Loucy (cell line): Measurements from ENCODE around the gene PHF5A.

ENCODE experiments used
- H2AFZ ChIP-seq: fragments of 200-600 bp; sonication (generic); 2 replicates; pipeline ENCODE4 v1.6.0; 2016; ENCODE audit warnings: antibody characterized with exemption, mild to moderate bottlenecking, low read length, moderate library complexity
- H3F3A ChIP-seq: fragments of 200-600 bp; 2 replicates; pipeline ENCODE4 v1.6.0; 2016; ENCODE audit warnings: antibody characterized with exemption, low read depth, mild to moderate bottlenecking
- H3K27me3 ChIP-seq: fragments of 200-600 bp; sonication (generic); 2 replicates; pipeline ENCODE4 v1.6.1; 2014; ENCODE audit warnings: low read length, mild to moderate bottlenecking; ENCODE audit not compliant: insufficient read depth, poor library complexity, severe bottlenecking
- H3K36me3 ChIP-seq: fragments of 200-600 bp; sonication (generic); 2 replicates; pipeline ENCODE4 v1.6.1; 2016; ENCODE audit warnings: low read length; ENCODE audit not compliant: insufficient read depth
- H3K4me1 ChIP-seq: fragments of 200-600 bp; sonication (generic); 2 replicates; pipeline ENCODE4 v1.5.1; 2014; ENCODE audit warnings: low read length, mild to moderate bottlenecking; ENCODE audit not compliant: insufficient read depth, poor library complexity, severe bottlenecking
- H3K4me2 ChIP-seq: fragments of 200-600 bp; sonication (generic); 2 replicates; pipeline ENCODE4 v1.6.0; 2014; ENCODE audit warnings: antibody characterized with exemption, low read length, low read depth, mild to moderate bottlenecking; ENCODE audit not compliant: poor library complexity, severe bottlenecking
- H3K4me3 ChIP-seq: fragments of 200-600 bp; sonication (generic); 2 replicates; pipeline ENCODE4 v1.5.1; 2014; ENCODE audit warnings: low read length, mild to moderate bottlenecking, mixed read lengths; ENCODE audit not compliant: poor library complexity, severe bottlenecking
- H3K79me2 ChIP-seq: fragments of 200-600 bp; sonication (generic); 2 replicates; pipeline ENCODE4 v1.6.1; 2014; ENCODE audit warnings: low read length; ENCODE audit not compliant: insufficient read depth
- H3K9ac ChIP-seq: fragments of 200-600 bp; sonication (generic); 2 replicates; pipeline ENCODE4 v1.6.0; 2014; ENCODE audit warnings: mild to moderate bottlenecking, low read depth, low read length, moderate library complexity; ENCODE audit not compliant: poor library complexity, severe bottlenecking
- H3K9me2 ChIP-seq: fragments of 200-600 bp; sonication (generic); replicated peaks from 2 replicates; pipeline ENCODE4 v1.6.1; 2016; ENCODE audit warnings: low read depth, low read length, mixed read lengths
- H3K9me3 ChIP-seq: fragments of 200-600 bp; sonication (generic); 2 replicates; pipeline ENCODE4 v1.6.1; 2014; ENCODE audit warnings: mild to moderate bottlenecking, antibody characterized with exemption, low read length, low read depth; ENCODE audit not compliant: insufficient read depth
- H4K20me1 ChIP-seq: fragments of 200-600 bp; sonication (generic); 2 replicates; pipeline ENCODE4 v1.6.0; 2014; ENCODE audit warnings: antibody characterized with exemption, low read length, mild to moderate bottlenecking; ENCODE audit not compliant: insufficient read depth, poor library complexity, severe bottlenecking
- CTCF ChIP-seq: fragments of 200-600 bp; sonication (generic); conservative IDR thresholded peaks from 2 replicates; pipeline ENCODE4 v1.5.1; 2014; ENCODE audit warnings: mild to moderate bottlenecking, antibody characterized with exemption, low read length
- EZH2phosphoT487 ChIP-seq: fragments of 200-600 bp; IDR thresholded peaks from 2 replicates; pipeline ENCODE4 v1.6.1; 2018; ENCODE audit warnings: antibody characterized with exemption, mild to moderate bottlenecking, moderate library complexity, borderline replicate concordance

PHF5A gene

GRCh38 chr22:41501209-41501608 is 32.7 kb upstream of the PHF5A start:
- no peak overlapping the region for H3K4me3 ChIP-seq
- peak; percentile 57 for TF ChIP-seq CTCF
- no peak for TF ChIP-seq EZH2phosphoT487
- H3K9ac ChIP-seq, result no peak overlapping the region
- no peak overlapping the region for H2AFZ ChIP-seq
- peaks cover 7% of the 10 kb centered on the region; the same call in 1 of the 2 replicates for H3K79me2 ChIP-seq
- H3K4me2 ChIP-seq, result no peak overlapping the region
- peaks cover 35% of the 10 kb centered on the region; the same call in 1 of the 2 replicates for H3K36me3 ChIP-seq
- H3K9me3 ChIP-seq, result no peaks in the 10 kb centered on the region
- H3F3A ChIP-seq, result no peaks in the 10 kb centered on the region
- no peaks in the 10 kb centered on the region for H4K20me1 ChIP-seq
- H3K4me1 ChIP-seq, result no peaks in the 10 kb centered on the region
- no peaks in the 10 kb centered on the region for H3K9me2 ChIP-seq
- H3K27me3 ChIP-seq, result no peaks in the 10 kb centered on the region

GRCh38 chr22:41500303-41500702 is 31.8 kb upstream of the PHF5A start:
- no peaks in the 10 kb centered on the region for H3K27me3 ChIP-seq
- TF ChIP-seq CTCF, result no peak
- H3F3A ChIP-seq, result no peaks in the 10 kb centered on the region
- H3K79me2 ChIP-seq, result peaks cover 9% of the 10 kb centered on the region; the same call in 1 of the 2 replicates
- no peak overlapping the region for H3K9ac ChIP-seq
- no peaks in the 10 kb centered on the region for H3K9me2 ChIP-seq
- no peaks in the 10 kb centered on the region for H3K4me1 ChIP-seq
- no peaks in the 10 kb centered on the region for H3K9me3 ChIP-seq
- H2AFZ ChIP-seq, result no peak overlapping the region
- H3K4me3 ChIP-seq, result no peak overlapping the region
- H3K4me2 ChIP-seq, result no peak overlapping the region
- H4K20me1 ChIP-seq, result no peaks in the 10 kb centered on the region
- peaks cover 35% of the 10 kb centered on the region; the same call in 1 of the 2 replicates for H3K36me3 ChIP-seq

GRCh38 chr22:41499624-41500280 is 31.3 kb upstream of the PHF5A start:
- TF ChIP-seq EZH2phosphoT487 (no peak), CTCF (no peak)
- Histone ChIP-seq H3K9me2 (no peaks in the 10 kb centered on the region), H3K4me3 (no peak overlapping the region), H4K20me1 (no peaks in the 10 kb centered on the region), H2AFZ (no peak overlapping the region), H3K4me1 (no peaks in the 10 kb centered on the region), H3K27me3 (no peaks in the 10 kb centered on the region), H3K9me3 (no peaks in the 10 kb centered on the region), H3F3A (no peaks in the 10 kb centered on the region), H3K4me2 (no peak overlapping the region), H3K79me2 (peaks cover 9% of the 10 kb centered on the region; the same call in 1 of the 2 replicates), H3K36me3 (peaks cover 35% of the 10 kb centered on the region; the same call in 1 of the 2 replicates), H3K9ac (no peak overlapping the region)
